Measurements from ENCODE around the gene TRIM41.

GRCh38 chr5:181245427-181246275 is 22.6 kb downstream of the TRIM41 start:
- TF ChIP-seq, protein P1, sequence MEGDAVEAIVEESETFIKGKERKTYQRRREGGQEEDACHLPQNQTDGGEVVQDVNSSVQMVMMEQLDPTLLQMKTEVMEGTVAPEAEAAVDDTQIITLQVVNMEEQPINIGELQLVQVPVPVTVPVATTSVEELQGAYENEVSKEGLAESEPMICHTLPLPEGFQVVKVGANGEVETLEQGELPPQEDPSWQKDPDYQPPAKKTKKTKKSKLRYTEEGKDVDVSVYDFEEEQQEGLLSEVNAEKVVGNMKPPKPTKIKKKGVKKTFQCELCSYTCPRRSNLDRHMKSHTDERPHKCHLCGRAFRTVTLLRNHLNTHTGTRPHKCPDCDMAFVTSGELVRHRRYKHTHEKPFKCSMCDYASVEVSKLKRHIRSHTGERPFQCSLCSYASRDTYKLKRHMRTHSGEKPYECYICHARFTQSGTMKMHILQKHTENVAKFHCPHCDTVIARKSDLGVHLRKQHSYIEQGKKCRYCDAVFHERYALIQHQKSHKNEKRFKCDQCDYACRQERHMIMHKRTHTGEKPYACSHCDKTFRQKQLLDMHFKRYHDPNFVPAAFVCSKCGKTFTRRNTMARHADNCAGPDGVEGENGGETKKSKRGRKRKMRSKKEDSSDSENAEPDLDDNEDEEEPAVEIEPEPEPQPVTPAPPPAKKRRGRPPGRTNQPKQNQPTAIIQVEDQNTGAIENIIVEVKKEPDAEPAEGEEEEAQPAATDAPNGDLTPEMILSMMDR (IDR thresholded peaks at IDR 0.05): no peak
- TF ChIP-seq POLR2A (IDR thresholded peaks at IDR 0.05): no peak
- no peak for TF ChIP-seq POLR2AphosphoS5 (IDR thresholded peaks at IDR 0.05)

Measured in breast epithelium (tissue), 3 donors.